ENCODE measurements around the gene ADRM1.

ADRM1 gene

DNA sequence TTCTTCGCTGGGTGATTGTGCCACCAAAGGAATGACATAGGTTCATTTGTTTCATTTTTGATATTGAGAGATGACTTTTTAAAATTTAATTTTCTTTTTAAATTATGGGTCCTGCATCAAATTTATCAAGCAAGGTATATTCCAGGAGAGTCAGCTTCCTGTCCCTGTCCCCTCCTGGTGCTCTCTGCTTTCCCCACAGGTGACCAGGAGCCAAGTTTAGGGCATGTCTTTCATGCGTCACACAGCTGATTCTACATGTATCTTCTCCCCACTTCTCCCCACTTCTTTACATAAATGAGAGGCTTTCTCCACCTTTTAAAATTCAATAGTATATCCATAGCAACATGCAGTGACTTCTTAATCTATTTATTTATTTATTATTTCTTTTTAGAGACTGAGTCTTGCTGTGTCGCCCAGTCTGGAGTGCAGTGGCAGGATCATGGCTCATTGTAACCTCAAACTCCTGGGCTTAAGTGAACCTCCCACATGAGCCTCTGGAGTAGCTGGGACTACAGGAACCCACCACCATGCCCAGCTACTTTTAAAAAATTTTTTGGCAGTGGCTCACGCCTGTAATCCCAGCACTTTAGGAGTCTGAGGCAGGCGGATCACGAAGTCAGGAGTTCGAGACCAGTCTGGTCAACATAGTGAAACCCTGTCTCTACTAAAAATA lies 34.4 kb upstream of the ADRM1 start:
- in situ Hi-C loops (cut with HindIII; ENCODE audit: low sequenced_read_pairs) = no loop called here
- TF ChIP-seq, protein P1, sequence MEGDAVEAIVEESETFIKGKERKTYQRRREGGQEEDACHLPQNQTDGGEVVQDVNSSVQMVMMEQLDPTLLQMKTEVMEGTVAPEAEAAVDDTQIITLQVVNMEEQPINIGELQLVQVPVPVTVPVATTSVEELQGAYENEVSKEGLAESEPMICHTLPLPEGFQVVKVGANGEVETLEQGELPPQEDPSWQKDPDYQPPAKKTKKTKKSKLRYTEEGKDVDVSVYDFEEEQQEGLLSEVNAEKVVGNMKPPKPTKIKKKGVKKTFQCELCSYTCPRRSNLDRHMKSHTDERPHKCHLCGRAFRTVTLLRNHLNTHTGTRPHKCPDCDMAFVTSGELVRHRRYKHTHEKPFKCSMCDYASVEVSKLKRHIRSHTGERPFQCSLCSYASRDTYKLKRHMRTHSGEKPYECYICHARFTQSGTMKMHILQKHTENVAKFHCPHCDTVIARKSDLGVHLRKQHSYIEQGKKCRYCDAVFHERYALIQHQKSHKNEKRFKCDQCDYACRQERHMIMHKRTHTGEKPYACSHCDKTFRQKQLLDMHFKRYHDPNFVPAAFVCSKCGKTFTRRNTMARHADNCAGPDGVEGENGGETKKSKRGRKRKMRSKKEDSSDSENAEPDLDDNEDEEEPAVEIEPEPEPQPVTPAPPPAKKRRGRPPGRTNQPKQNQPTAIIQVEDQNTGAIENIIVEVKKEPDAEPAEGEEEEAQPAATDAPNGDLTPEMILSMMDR (IDR thresholded peaks at IDR 0.05; ENCODE audit: low read depth, low read length) = no peak
- no peak for DNase-seq (ENCODE audit: low read depth, low spot score)
- no peak overlapping the region for H3K4me3 ChIP-seq (ENCODE audit: low read depth, low read length)

DNA sequence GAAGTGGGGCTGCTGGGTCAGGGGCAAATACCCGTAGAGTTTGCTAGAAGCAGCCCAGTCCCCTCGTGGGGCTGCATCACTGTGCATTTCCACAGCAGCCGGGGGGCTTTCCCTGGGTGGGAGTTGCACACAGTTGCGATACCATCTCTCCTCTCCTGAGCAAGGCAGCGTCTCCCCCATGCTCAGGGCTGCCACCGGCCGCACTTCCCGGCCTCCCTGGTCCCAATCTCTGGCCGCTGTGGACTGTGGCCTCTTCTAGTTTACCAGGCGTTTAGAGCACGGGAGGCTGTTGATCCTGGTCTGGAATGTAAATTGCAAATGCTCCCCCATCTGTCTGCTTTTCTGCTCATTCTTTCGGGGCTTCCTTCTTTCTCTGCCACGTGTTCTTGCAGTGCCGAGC lies 33.4 kb upstream of the ADRM1 start:
- no peak for DNase-seq (ENCODE audit: low read depth, low spot score)
- H3K4me3 ChIP-seq (ENCODE audit: low read depth, low read length) = no peak overlapping the region
- in situ Hi-C loops (cut with HindIII; ENCODE audit: low sequenced_read_pairs) = no loop called here
- TF ChIP-seq, protein P1 (IDR thresholded peaks at IDR 0.05; ENCODE audit: low read depth, low read length) = no peak

DNA sequence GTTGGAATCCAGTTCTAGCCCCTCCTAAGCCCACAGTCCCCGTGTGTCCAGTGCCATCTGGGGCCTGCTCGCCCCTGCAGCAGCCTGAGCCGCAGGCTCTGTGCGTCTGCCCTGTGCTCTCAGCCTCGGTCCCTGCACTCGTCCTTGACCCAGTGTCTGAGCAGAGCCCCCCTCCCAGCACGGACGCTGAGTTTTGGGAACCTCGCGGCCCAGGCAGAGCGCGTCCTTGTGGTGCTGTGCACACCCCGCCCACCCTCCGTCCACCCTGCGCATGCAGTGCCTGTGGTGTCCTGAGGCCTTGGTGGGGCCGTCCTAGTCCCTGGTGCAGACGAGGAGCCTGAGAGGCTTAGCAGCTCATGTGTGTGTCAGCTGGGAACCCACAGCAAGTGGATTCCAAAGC lies 32.9 kb upstream of the ADRM1 start:
- in situ Hi-C loops (cut with HindIII; ENCODE audit: low sequenced_read_pairs) = no loop called here
- H3K4me3 ChIP-seq (ENCODE audit: low read depth, low read length) = no peak overlapping the region
- TF ChIP-seq, protein P1 (IDR thresholded peaks at IDR 0.05; ENCODE audit: low read depth, low read length) = no peak
- DNase-seq (ENCODE audit: low read depth, low spot score) = no peak

DNA sequence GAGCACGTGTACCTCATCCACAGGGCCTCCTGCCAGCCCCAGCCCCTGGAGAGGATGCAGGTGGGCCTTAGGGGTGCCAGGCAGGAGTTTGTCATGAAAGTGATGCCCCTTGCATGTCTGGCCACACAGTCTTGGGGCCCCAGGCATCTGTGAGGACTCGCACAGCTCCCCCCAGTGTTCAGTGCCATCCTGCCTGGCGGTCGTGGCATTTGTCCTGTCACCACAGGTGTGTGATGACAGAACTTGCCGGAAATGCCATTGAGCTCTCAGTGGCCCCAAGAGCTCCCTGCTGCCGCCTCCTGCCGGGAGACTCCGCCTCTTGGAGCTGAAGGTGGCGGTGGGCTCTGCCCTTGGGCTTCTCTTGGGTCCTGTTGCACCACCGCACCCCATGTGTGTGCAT lies 30.6 kb upstream of the ADRM1 start:
- TF ChIP-seq, protein P1 (IDR thresholded peaks at IDR 0.05; ENCODE audit: low read depth, low read length) = no peak
- H3K4me3 ChIP-seq (ENCODE audit: low read depth, low read length) = no peak overlapping the region
- no peak for DNase-seq (ENCODE audit: low read depth, low spot score)
- in situ Hi-C loops (cut with HindIII; ENCODE audit: low sequenced_read_pairs) = no loop called here

DNA sequence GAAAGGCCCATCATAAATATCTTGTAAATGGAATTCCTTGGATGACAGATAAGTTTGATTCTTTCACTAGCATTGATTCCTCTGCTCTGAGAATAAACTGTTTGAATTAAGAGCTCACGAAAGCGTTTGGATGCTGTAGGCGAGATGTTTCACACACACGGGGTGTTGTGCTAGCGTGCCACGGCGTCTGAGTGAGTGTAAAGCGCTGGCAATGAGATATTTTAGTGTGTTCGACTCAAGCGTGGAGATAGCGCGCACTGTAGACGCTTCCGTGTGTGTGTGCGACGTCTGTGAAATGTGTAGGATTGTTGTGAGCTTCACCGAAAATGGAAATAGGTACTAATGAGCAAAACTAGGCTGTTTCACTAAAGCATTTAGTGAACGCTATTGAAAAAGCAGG lies 29.4 kb upstream of the ADRM1 start:
- no peak for DNase-seq (ENCODE audit: low read depth, low spot score)
- TF ChIP-seq, protein P1 (IDR thresholded peaks at IDR 0.05; ENCODE audit: low read depth, low read length) = no peak
- H3K4me3 ChIP-seq (ENCODE audit: low read depth, low read length) = no peak overlapping the region
- in situ Hi-C loops (cut with HindIII; ENCODE audit: low sequenced_read_pairs) = no loop called here

DNA sequence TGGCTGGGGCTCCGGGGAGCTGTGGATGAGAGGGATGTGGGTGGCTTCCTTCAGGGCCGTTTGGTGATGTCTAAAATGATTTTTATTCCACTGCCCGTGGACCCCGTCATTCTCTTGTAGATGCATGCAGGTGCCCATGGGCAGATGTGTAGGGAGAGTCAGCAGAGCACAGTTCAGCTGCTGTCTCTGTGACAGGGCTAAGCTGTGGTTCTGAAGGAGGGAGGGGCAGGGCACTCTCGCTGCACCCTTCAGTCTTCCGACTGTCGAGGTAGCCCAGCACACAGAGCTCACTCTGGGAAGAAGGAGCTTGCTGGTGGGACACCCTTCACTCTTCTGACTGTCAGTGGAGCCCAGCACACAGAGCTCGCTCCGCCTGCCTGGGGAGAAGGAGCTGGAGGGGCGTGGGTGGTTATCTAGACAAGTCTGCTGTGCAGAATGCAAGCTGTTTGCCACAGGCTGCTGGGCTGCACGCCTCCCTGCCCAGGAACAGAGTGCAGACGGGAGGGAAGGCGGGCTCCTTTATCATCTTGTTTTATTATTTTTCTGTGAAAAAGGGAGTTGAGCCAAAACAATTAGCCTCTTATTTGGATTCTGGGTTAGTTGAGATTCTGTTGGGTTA lies 28.4 kb upstream of the ADRM1 start:
- no peak for DNase-seq (ENCODE audit: low read depth, low spot score)
- no peak overlapping the region for H3K4me3 ChIP-seq (ENCODE audit: low read depth, low read length)
- TF ChIP-seq, protein P1 (IDR thresholded peaks at IDR 0.05; ENCODE audit: low read depth, low read length) = no peak
- in situ Hi-C loops (cut with HindIII; ENCODE audit: low sequenced_read_pairs) = no loop called here

Measured in astrocyte of the spinal cord (primary cell).